ENCODE results near the gene RAB17. TPM values are rescaled to one million over a fixed set of nuclear protein-coding genes. Genes with fewer than 3 reads are reported as not detected.
"Not testable (repeated sequence)": the region's sequence is repeated elsewhere in the genome, so short reads cannot be mapped to it uniquely, and the experiment has no call there.

RAB17 gene
- total RNA-seq, 2 experiments from 2014 or later = not detected

DNA sequence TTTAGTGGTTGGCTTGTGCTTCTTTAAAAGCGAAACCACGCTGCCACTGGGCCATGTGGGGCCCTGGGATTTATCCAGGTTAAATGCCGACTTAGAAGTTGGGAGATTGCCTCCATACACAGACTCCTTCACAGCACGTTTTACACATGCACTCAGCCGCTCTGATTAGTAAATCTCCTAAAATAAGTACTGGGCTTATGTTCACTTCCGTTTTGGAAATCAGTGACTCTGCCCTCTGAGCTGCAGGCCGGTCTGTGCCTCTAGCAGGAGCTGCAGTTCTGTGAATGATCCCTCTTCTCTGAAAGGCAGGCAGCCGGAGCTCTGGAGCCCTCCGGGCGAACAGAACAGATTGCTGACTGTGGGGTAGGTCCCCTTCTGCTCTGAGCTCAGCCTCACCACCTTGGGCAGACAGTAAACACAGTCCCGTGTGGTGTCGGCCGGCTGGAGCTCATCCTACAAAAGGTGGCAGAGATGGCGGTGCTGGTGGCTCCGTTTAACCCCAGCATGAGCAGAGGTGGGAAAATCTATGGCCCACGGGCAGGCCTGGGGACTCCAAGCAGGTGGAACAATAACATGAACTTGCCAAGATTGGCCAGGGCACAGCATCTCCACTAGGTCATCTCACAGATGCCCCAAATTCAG, 9.8 kb upstream of the RAB17 start:
- ATAC-seq = no peak
- Mint-ChIP-seq H3K9me3 (ENCODE audit: low read depth) (no peaks in the 10 kb centered on the region), H3K4me1 (peaks cover 14% of the 10 kb centered on the region), H3K27me3 (no peaks in the 10 kb centered on the region), H3K36me3 (no peaks in the 10 kb centered on the region), H3K27ac (no peak overlapping the region), H3K4me3 (no peak overlapping the region)
- DNase-seq = no peak
- CTCF ChIA-PET = no interaction called here

DNA sequence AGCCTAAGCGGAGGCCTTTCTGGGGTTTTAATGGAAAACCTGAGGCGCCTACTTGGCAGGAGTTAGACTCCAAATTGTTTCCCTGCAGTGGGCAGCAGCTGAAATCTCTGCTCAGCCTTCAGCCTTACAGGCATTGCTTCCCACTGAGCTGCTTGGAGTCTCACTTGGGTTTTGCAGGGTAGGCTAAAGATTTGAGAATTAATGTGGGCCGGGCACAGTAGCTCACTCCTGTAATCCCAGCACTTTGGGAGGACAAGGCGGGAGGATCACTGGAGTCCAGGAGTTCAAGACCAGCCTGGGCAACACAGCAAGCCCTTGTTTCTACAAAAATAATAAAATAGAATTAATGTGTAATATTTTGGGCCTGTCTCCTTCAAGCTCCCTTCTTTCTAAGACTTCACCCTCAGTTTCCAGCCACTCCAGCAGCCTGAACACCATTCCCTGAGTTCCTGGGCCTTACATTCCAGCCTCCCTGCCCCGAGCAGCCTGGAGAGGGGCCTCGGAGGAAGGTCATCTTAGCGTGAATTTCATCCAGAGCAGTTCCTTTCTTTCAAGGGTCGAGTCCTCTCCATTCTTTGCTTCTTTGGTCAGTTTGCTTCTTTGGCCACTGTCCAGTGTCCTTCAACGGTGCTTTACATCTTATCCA, 9.1 kb upstream of the RAB17 start:
- ATAC-seq = no peak
- Mint-ChIP-seq H3K36me3 (no peaks in the 10 kb centered on the region), H3K4me3 (no peak overlapping the region), H3K4me1 (peaks cover 14% of the 10 kb centered on the region), H3K27ac (no peak overlapping the region), H3K27me3 (no peaks in the 10 kb centered on the region), H3K9me3 (ENCODE audit: low read depth) (no peaks in the 10 kb centered on the region)
- no peak for DNase-seq
- CTCF ChIA-PET = no interaction called here

DNA sequence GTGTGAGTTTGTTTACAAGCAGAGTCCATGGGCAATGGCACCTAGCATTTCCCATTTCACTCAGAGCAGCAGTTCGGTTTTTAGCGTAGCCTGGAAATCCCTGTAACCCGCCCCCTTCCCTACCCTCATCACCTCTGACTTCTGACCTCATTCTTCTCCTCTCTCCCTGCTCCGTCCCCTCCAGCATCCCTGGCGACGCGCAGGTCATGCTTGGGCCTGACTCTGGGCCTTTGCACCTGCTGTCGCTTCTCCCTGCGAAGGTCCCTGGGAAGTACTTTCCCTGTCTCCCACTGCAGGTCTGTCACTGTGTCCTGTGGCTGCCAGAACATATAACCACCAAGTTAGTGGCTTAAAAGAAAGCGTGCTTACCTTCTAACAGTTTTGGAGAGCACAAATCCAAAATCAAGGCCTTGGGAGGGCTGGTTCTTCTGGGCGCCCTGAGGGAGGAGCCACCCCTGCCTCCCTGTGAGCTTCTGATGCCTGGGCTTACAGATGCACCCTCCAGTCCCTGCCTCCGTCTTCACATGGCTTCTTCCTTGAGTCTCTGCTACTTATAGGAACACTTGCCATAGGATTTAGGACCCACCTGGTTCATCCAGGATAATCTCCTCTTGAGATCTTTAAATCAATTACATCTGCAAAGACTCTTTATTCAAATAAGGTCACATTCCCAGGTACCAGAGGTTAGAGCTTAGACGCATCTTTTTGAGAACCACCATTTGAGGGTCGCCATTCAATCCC, 8.1 kb upstream of the RAB17 start:
- H3K4me3 Mint-ChIP-seq = no peak overlapping the region
- peaks cover 10% of the 10 kb centered on the region for H3K4me1 Mint-ChIP-seq
- no peaks in the 10 kb centered on the region for H3K36me3 Mint-ChIP-seq
- CTCF ChIA-PET = interaction anchor here (1.0 kb wide), 1 partner anchor 26 kb away, joined by 3 read pairs; no protein-coding TSS in a partner anchor
- no peaks in the 10 kb centered on the region for H3K9me3 Mint-ChIP-seq (ENCODE audit: low read depth)
- ATAC-seq (no peak), DNase-seq (no peak)
- no peaks in the 10 kb centered on the region for H3K27me3 Mint-ChIP-seq
- no peak overlapping the region for H3K27ac Mint-ChIP-seq

DNA sequence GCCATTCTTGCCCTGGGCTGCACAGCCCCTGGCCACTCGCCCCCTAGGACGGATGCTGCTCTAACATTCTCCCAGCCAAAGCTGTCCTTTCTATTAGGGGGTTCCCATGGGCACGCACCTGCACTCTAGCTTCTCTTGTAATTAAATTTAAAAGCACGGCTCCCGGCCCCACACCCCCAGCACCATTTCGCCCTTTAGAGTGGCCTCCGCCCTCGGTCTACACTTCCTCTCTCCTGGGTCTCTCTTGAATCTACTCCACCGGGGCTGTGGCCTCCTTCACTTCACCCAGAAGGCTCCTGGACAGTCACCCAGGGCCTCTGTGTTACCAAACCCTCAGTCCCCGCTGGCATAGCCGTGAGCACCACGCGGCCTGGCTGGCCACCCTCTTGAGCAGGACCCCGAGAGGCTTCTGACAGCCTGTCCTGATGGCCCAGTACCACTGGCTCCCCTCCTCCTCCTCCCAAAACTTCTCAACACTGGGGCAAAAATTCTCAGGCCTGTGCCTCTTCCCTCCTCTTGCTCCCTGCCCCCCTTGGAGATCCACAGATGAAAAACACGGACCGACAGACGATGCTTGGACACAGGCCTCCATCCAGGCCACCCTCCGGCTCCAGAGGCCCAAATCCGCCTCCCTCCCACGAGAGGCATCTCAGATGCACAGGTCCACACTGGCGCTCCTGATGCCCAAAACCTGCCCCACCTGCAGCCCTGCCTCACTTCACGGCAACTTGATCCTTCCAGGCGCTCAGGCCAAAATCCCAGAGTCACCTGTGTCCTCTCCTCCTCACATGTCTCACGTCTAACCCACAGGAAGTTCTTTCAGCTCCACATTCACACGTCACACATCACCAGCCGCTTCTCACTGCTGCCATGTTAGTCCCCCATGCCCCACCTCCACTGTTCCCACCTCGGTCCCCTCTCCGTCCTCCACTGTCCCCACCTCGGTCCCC, 6.9 kb upstream of the RAB17 start:
- Mint-ChIP-seq H3K27me3 (no peaks in the 10 kb centered on the region), H3K36me3 (no peaks in the 10 kb centered on the region), H3K4me3 (no peak overlapping the region), H3K9me3 (ENCODE audit: low read depth) (no peaks in the 10 kb centered on the region), H3K27ac (no peak overlapping the region), H3K4me1 (peaks cover 2% of the 10 kb centered on the region)
- ATAC-seq (no peak), DNase-seq (no peak)
- CTCF ChIA-PET = interaction anchor here (1.0 kb wide), 1 partner anchor 25 kb away, joined by 3 read pairs; no protein-coding TSS in a partner anchor

DNA sequence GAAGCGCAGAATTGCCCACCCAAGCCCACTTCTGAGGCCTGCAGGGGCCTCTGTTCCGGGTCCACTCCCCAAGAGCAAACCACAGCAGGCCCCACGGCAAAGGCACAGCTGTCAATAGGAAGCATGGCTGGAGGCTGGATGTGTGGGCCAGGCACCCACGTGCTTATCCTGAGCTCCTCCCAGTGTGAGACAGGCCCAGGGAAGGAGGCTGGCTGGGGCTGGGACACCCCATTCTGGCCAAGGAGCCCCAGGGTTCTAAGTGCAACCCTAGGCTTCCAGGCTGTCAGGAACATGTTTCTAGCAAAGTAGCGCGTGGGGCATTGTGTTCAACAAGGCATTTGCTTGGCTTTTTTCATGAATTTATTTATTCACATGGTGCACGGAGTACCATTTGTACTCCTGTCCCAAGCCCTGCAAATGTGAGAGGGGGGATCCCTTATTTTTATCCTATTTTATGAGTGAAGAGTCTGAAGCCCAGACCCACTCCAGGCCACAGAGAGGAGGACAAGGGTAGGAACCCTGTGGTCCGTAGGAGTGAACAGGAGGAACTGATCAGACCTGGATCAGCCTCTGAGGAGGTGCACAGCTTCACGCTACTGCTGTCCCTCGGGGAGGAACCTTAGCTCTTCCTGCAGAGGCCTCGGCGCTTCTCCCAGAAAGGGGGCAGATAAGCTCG, 6.1 kb upstream of the RAB17 start:
- CTCF ChIA-PET = no interaction called here

DNA sequence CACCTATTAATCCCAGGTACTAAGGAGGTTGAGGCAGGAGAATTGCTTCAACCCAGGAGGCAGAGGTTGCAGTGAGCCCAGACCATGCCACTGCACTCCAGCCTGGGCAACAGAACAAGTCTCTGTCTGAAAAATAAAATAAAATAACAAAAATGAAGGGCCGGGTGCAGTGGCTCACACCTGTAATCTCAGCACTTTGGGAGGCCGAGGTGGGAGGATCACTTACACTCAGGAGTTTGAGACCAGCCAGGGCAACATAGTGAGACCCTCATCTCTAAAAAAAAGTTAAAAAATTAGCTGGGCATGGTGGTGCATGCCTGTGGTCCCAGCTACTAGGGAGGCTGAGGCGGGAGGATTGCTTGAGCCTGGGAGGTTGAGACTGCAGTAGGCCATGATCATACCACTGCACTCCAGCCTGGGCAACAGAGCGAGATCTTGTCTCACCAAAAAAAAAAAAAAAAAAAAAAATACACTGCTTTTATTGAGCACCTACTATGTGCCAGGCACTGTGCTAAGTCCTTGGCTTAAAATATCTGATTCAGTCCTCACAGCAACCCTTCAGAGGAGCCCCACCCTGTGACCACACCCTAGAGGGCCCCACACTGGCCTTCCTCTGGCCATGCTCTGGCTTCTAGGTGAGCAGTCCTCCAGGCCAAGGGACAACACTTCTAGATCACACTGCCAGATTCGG, 5.4 kb upstream of the RAB17 start:
- H3K4me3 Mint-ChIP-seq; ATAC-seq; H3K9me3 Mint-ChIP-seq (ENCODE audit: low read depth); H3K36me3 Mint-ChIP-seq; H3K27ac Mint-ChIP-seq; H3K27me3 Mint-ChIP-seq; DNase-seq: not testable (repeated sequence)
- H3K4me1 Mint-ChIP-seq = peaks cover 11% of the 10 kb centered on the region
- CTCF ChIA-PET = interaction anchor here (0.7 kb wide), 1 partner anchor 8 kb away, joined by 4 read pairs; no protein-coding TSS in a partner anchor

More for the DNA sequence above, 6.1 kb upstream of the RAB17 start:
- DNase-seq = no peak
- Mint-ChIP-seq H3K4me3 (no peak overlapping the region), H3K27me3 (no peaks in the 10 kb centered on the region), H3K27ac (no peak overlapping the region), H3K36me3 (no peaks in the 10 kb centered on the region), H3K4me1 (peaks cover 4% of the 10 kb centered on the region), H3K9me3 (ENCODE audit: low read depth) (no peaks in the 10 kb centered on the region)
- no peak for ATAC-seq

DNA sequence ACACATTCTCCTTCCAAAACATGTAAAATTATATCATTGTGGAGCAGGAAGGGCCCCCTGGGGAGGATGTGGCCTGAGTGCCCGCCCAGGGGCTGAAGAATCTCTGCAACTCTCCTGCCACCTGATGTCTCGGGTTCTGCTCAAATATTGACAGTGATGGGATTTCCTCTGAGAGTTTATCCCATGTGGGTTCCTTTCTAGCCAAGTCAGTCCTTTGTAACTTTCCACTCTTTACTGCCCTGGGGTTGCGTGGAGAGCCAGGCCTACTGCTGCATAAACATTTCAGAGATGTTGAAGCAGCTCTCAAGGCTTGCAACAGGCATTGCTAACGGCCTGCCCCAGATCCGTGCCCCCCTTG, 4.0 kb upstream of the RAB17 start:
- no peaks in the 10 kb centered on the region for H3K36me3 Mint-ChIP-seq
- no peak for ATAC-seq
- DNase-seq = no peak
- no peak overlapping the region for H3K27ac Mint-ChIP-seq
- H3K4me3 Mint-ChIP-seq = no peak overlapping the region
- peaks cover 5% of the 10 kb centered on the region for H3K27me3 Mint-ChIP-seq
- H3K4me1 Mint-ChIP-seq = peaks cover 13% of the 10 kb centered on the region
- CTCF ChIA-PET = no interaction called here
- H3K9me3 Mint-ChIP-seq (ENCODE audit: low read depth) = no peaks in the 10 kb centered on the region

DNA sequence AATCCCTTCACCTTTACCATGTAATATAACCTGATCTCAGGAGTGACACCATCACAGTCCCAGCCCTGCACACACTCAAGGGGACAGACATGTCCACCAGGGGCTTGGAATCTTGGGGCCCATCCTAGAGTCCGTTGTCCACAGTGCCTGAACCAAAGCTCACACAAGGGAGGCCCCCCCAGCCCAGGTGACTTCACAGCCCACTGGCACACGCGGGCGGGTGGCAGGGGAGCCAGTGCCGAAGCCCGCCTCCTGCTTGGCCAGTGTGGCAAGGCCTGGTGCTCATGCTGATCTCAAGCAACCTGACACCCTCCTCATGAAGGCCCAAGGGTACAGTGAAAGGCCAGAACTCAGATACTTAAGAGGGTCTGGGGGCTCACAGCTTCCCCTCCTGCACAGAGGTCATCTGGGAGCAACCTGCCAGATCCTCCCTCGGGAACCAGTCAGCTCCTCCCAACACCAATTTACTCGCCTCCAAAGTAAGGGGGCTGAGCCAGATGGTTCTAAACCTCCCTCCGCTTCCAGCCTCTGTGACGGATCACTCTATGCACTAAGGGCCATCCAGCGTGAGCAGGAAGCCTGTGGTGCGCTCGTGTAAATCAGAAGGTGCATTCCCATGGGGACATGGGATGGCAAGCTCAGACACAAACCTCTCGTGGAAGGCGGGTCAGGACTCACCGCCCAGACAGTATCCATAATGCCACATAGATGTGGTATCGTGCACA, 3.2 kb upstream of the RAB17 start:
- Mint-ChIP-seq H3K4me3 (no peak overlapping the region), H3K27me3 (peaks cover 8% of the 10 kb centered on the region), H3K27ac (no peak overlapping the region), H3K9me3 (ENCODE audit: low read depth) (no peaks in the 10 kb centered on the region), H3K36me3 (no peaks in the 10 kb centered on the region), H3K4me1 (peaks cover 13% of the 10 kb centered on the region)
- CTCF ChIA-PET = no interaction called here
- ATAC-seq = no peak
- DNase-seq = no peak

DNA sequence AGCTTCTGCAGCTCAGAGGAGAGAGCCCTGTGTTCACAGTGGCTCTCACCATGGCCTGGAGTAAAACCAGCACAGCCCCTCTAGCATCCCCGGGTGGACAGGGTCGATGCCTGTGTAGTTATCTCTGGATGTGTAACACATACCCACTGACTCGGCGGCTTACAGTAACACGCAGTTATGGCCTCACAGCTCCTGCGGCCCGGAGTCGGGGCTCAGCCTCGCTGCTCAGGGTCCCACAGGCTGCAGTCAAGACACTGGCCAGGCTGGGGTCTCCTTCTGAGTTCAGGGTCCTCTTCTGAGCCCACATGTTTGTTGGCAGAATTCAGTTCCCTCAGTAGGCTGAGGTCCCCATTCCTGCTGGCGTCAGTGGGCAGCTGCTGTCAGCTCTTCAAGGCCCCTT, 2.5 kb upstream of the RAB17 start:
- peaks cover 12% of the 10 kb centered on the region for H3K27me3 Mint-ChIP-seq
- no peak overlapping the region for H3K27ac Mint-ChIP-seq
- no peak for ATAC-seq
- H3K9me3 Mint-ChIP-seq (ENCODE audit: low read depth) = no peaks in the 10 kb centered on the region
- peaks cover 13% of the 10 kb centered on the region for H3K4me1 Mint-ChIP-seq
- no peak overlapping the region for H3K4me3 Mint-ChIP-seq
- no peak for DNase-seq
- no peaks in the 10 kb centered on the region for H3K36me3 Mint-ChIP-seq
- CTCF ChIA-PET = no interaction called here

DNA sequence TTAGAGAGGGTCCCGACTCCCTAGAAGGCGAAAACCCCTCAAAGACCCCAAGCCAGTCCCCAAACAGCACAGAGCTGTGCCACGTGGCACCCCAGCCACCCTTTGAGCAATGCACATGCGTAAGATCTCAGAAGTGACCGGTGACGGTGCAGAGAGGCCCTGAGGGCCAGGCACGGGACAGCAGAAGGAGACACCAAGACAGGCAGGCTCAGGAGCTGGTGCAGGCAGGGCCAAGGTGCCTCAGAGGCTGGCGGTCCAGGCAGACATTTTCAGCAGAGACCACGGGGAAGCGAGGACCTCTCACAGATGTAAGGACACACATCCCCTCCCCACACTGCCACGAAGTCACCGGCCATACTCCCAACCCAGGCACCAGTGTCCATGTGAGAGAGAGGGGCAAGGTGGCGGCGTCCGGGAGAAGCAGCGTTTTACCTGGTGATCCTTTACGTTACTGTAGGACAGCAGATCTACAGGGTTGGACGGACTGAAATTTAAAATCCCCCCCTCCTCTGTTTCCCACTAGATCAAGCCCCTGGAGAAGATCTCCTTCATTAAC, 2.0 kb upstream of the RAB17 start:
- no peaks in the 10 kb centered on the region for H3K9me3 Mint-ChIP-seq (ENCODE audit: low read depth)
- peaks cover 13% of the 10 kb centered on the region for H3K4me1 Mint-ChIP-seq
- CTCF ChIA-PET = no interaction called here

DNA sequence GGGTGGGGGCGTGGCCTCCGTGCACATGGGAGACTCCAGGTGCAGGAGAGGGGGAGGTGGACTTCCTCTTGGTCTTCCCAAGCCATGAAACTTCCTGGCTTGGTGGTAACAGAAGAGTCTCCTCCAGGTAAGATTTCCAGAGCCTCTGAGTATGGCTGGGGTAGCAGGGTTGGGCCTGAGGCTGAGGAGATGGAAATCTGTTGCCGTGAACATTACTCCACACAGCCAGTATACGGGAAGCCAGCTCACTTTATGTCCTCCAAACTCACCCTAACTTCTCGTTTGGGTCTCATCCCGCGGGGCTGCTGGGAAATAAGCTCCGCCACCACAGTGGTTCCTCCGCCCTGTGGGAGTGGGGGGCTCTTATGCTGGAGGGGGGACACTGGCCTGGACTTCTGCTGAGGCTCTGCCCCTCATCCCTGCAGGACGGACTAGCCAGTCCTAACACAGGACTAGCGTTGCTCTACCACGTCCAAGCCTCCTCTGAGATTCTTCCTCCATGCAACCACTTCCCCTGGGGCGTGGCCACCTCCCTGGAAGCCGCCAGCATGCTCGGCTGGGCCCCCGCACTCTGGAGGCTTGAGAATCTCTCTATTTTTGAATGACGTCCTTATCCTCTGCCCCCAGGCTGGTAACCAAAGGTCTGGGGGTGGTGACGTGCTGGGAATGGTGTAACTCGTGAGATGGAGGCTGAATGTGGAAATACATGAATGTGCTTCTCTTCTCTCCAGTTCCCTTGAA, 777 bp upstream of the RAB17 start:
- Mint-ChIP-seq H3K36me3 (no peaks in the 10 kb centered on the region), H3K9me3 (ENCODE audit: low read depth) (no peaks in the 10 kb centered on the region), H3K27ac (no peak overlapping the region), H3K27me3 (peaks cover 25% of the 10 kb centered on the region), H3K4me3 (no peak overlapping the region), H3K4me1 (peaks cover 12% of the 10 kb centered on the region)
- CTCF ChIA-PET = interaction anchor here (0.7 kb wide), 1 partner anchor 580 kb away, joined by 3 read pairs; no protein-coding TSS in a partner anchor
- no peak for DNase-seq
- ATAC-seq = peak; percentile 59

More for the DNA sequence above, 2.0 kb upstream of the RAB17 start:
- Mint-ChIP-seq H3K36me3 (no peaks in the 10 kb centered on the region), H3K4me3 (no peak overlapping the region), H3K27me3 (peaks cover 16% of the 10 kb centered on the region), H3K27ac (no peak overlapping the region)
- DNase-seq (no peak), ATAC-seq (no peak)
